Right lobe of liver (tissue), 6 donors: Measurements from ENCODE around the gene GRIFIN. TPM values are rescaled to one million over a fixed set of nuclear protein-coding genes. Genes with fewer than 3 reads are reported as not detected.
A peak's percentile ranks its signal among the peaks of the same experiment; 100 is the strongest.

Source experiments
- ATAC-seq, 4 donors: fragments of 200-7000 bp; cut with Tn5 transposase; one replicate each; pipeline ENCODE4 v1.9.1; 2020; ENCODE audit warnings: mild to moderate bottlenecking in 4 of 4, moderate library complexity in 4 of 4
- DNase-seq, 3 donors: peaks; one replicate each; pipeline ENCODE4 v3.0.0-alpha.2; 2020
- H3K27ac ChIP-seq, 3 donors: fragments of 200-600 bp; one replicate each; pipeline ENCODE4 v1.8.0; 2022
- H3K27me3 ChIP-seq, 2 donors: fragments of 200-600 bp; one replicate each; pipeline ENCODE4 v1.8.0; 2022
- H3K36me3 ChIP-seq, 4 donors: fragments of 200-600 bp; sonication (generic) in 1 of 4; one replicate each; pipeline versions ENCODE4 v1.5.1 to v1.8.0; 2017 to 2022; ENCODE audit warnings: control low read depth in 1 of 4
- H3K4me1 ChIP-seq, 4 donors: fragments of 200-600 bp; sonication (generic) in 1 of 4; one replicate each; pipeline versions ENCODE4 v1.5.1 to v1.8.0; 2017 to 2022; ENCODE audit warnings: control low read depth in 1 of 4
- H3K4me3 ChIP-seq, 3 donors: fragments of 200-600 bp; one replicate each; pipeline ENCODE4 v1.8.0; 2022
- H3K9me3 ChIP-seq, 4 donors: fragments of 200-600 bp; sonication (generic) in 1 of 4; one replicate each; pipeline versions ENCODE4 v1.5.1 to v1.8.0; 2017 to 2022; ENCODE audit warnings: control low read depth in 1 of 4
- CTCF ChIP-seq, 4 donors: fragments of 200-600 bp in 3 of 4; fragments of 450-650 bp in 1 of 4; IDR thresholded peaks; one replicate each; pipeline versions ENCODE4 v1.5.1 to v1.8.0; 2016 to 2022; ENCODE audit warnings: antibody characterized with exemption in 4 of 4, mild to moderate bottlenecking in 2 of 4
- POLR2A ChIP-seq: fragments of 450-650 bp; IDR thresholded peaks from one replicate; pipeline ENCODE4 v1.6.1; 2017; ENCODE audit warnings: antibody characterized with exemption, mild to moderate bottlenecking
- WGBS: methylation state at CpG from one replicate; pipeline ENCODE4 v1.1.6; 2018; ENCODE audit warnings: low coverage, low lambda C conversion rate; ENCODE audit not compliant: insufficient coverage; ENCODE audit errors: missing lambda C conversion rate; 5-methylcytosine and 5-hydroxymethylcytosine counted together
- intact Hi-C, 2 donors: fragments of 100-400 bp; cut with DNase I; formaldehyde crosslinking; loops; one replicate each; pipeline versions ENCODE4 v1.11.2 to v1.14.1; 2022
- total RNA-seq, 6 experiments: library from RNA; depleted of rRNA in 2 of 6; stranded (reverse); fragments of >200 nt in 2 of 6; fragmentation: NEBNext Ultra II Directional in 3 of 6; extraction: Animal tissue kit (Norgen Biotek cat#: 25700) in 3 of 6; gene quantifications; one replicate each; pipeline versions ENCODE4 v1.1.0 to v1.2.4, GENCODE V29; 2016 to 2023
- donor health status: DM: no; HTN: yes; CAD: no.
- donor health status: DM: no; HTN: no; CAD: no.
- donor health status: DM: no; HTN: no; CAD: no.
- donor health status: DM: no; HTN: yes; CAD: no.
- donor health status: DM: no; HTN: yes; CAD: no.

Gene GRIFIN
- total RNA-seq, 6 experiments from 2014 or later: not detected

DNA sequence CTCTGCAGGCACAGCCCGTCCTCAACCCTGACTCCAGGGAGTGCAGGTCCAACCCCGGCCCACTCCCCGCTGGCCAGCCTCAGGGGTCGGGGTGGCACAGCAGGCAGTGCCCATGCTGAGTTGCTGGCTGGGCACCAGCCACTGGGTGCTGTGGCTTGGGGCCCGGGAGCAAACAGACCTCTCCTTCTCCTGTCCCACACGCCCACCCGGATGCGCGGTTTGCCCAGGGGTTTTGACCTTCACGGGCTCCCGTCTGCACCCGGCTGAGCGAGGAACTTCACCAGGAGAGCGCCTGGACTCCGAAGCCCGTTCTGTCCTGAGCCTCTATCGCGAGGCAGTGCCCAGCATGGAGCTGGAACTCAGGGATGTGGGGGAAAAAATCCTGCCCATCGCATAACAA is 2.6 kb upstream of the GRIFIN start:
- H3K27ac ChIP-seq: no peak overlapping the region
- no peaks in the 10 kb centered on the region for H3K27me3 ChIP-seq
- H3K4me3 ChIP-seq: no peak overlapping the region
- peaks cover 0 to 15% (median 3%) of the 10 kb centered on the region in 4 donors for H3K4me1 ChIP-seq
- TF ChIP-seq POLR2A: no peak
- TF ChIP-seq CTCF (IDR thresholded peaks at IDR 0.05): no peak
- intact Hi-C loops: loop anchor here (10.0 kb wide), 1 partner anchor 206 kb away; the partner anchor contains the start of gene AMZ1 (in 2 of the 2)
- no peaks in the 10 kb centered on the region for H3K9me3 ChIP-seq
- ATAC-seq (peak; percentile 5 to 36 (median 14)), DNase-seq (peak in 1 of 3 donors; percentile 57)
- H3K36me3 ChIP-seq: no peaks in the 10 kb centered on the region
- WGBS: 56% methylated on average over 10 of the region's 19 CpGs

- WGBS: 6% methylated on average over 3 of the region's 11 CpGs
- DNase-seq (peak; percentile 55 to 76 (median 72)), ATAC-seq (peak; percentile 61 to 80 (median 76))
- Histone ChIP-seq H3K36me3 (no peaks in the 10 kb centered on the region), H3K27ac (no peak overlapping the region), H3K27me3 (no peaks in the 10 kb centered on the region), H3K9me3 (no peaks in the 10 kb centered on the region), H3K4me1 (peaks cover 0 to 15% (median 3%) of the 10 kb centered on the region in 4 donors), H3K4me3 (no peak overlapping the region)
- intact Hi-C loops: loop anchor here (10.0 kb wide), 1 partner anchor 206 kb away; the partner anchor contains the start of gene AMZ1 (in 2 of the 2)
- TF ChIP-seq CTCF (IDR thresholded peaks at IDR 0.05) (no peak), POLR2A (no peak)
Observed at GRCh38 chr7:2478399-2478785, 2.2 kb upstream of the GRIFIN start.

- DNase-seq: peak in 2 of 3 donors; percentile 66 to 75
- Histone ChIP-seq H3K4me3 (no peak overlapping the region), H3K4me1 (peaks cover 0 to 15% (median 3%) of the 10 kb centered on the region in 4 donors), H3K27me3 (no peaks in the 10 kb centered on the region), H3K36me3 (no peaks in the 10 kb centered on the region), H3K9me3 (no peaks in the 10 kb centered on the region), H3K27ac (no peak overlapping the region)
- ATAC-seq: peak; percentile 82 to 89 (median 84)
- WGBS: 37% methylated on average over 12 of the region's 34 CpGs
- intact Hi-C loops: loop anchor here (10.0 kb wide), 1 partner anchor 207 kb away; the partner anchor contains the start of gene AMZ1 (in 2 of the 2)
- TF ChIP-seq CTCF (IDR thresholded peaks at IDR 0.05) (peak; percentile 60 to 81 (median 73)), POLR2A (no peak)
Observed at GRCh38 chr7:2477447-2478398, 1.5 kb upstream of the GRIFIN start.

- peak in 1 of 3 donors; percentile 53 for DNase-seq
- TF ChIP-seq POLR2A (no peak), CTCF (IDR thresholded peaks at IDR 0.05) (no peak)
- intact Hi-C loops: loop anchor here (10.0 kb wide), 1 partner anchor 208 kb away; the partner anchor contains the start of gene AMZ1 (in 2 of the 2)
- WGBS: 37% methylated on average over 2 of the region's 25 CpGs
- Histone ChIP-seq H3K27me3 (no peaks in the 10 kb centered on the region), H3K36me3 (no peaks in the 10 kb centered on the region), H3K27ac (no peak overlapping the region), H3K4me1 (peaks cover 0 to 15% (median 3%) of the 10 kb centered on the region in 4 donors), H3K9me3 (no peaks in the 10 kb centered on the region), H3K4me3 (no peak overlapping the region)
- ATAC-seq: no peak
Observed at GRCh38 chr7:2476776-2477446, 713 bp upstream of the GRIFIN start.
